ENCODE data around the gene TIAM2.

DNA sequence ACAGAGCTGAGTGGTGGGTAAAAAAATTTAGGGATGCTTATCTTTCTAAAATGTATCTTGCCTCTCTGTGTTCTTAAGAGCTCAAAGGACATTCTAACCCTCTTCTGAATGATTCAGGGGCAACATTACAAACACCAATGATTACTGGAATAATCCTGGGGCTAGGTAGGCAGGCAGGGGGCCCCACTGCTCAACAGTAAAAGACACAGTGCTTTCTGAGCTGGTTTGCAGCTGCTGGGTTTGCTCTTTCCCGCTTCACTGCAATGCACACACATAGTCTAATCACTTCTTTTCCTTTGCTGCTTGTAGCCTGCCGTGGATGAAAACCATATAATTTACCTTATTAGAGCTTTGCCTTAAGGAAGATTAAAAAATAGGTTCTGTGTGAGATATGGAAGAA lies 292.6 kb downstream of the TIAM2 start:
- TF ChIP-seq, protein P1, sequence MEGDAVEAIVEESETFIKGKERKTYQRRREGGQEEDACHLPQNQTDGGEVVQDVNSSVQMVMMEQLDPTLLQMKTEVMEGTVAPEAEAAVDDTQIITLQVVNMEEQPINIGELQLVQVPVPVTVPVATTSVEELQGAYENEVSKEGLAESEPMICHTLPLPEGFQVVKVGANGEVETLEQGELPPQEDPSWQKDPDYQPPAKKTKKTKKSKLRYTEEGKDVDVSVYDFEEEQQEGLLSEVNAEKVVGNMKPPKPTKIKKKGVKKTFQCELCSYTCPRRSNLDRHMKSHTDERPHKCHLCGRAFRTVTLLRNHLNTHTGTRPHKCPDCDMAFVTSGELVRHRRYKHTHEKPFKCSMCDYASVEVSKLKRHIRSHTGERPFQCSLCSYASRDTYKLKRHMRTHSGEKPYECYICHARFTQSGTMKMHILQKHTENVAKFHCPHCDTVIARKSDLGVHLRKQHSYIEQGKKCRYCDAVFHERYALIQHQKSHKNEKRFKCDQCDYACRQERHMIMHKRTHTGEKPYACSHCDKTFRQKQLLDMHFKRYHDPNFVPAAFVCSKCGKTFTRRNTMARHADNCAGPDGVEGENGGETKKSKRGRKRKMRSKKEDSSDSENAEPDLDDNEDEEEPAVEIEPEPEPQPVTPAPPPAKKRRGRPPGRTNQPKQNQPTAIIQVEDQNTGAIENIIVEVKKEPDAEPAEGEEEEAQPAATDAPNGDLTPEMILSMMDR (IDR thresholded peaks at IDR 0.05): no peak
- TF ChIP-seq POLR2A (IDR thresholded peaks at IDR 0.05) (no peak), EP300 (IDR thresholded peaks at IDR 0.05) (no peak)

All from sigmoid colon (tissue), 4 donors.